H9 (cell line): ENCODE data around the gene C19orf85. TPM values are rescaled to one million over a fixed set of nuclear protein-coding genes. Genes with fewer than 3 reads are reported as not detected.
A peak's percentile ranks its signal among the peaks of the same experiment; 100 is the strongest.

ENCODE experiments used
- DNase-seq: peaks from one replicate; pipeline ENCODE4 v3.0.0-alpha.2; 2017
- H2AFZ ChIP-seq: one replicate; pipeline ENCODE4 v1.6.1; 2013; ENCODE audit warnings: mild to moderate bottlenecking, low read length, control low read depth, moderate library complexity
- H2AK5ac ChIP-seq: 2 replicates; pipeline ENCODE4 v1.6.1; 2013; ENCODE audit warnings: low read length, control low read depth, mixed read lengths; ENCODE audit not compliant: insufficient read length
- H2BK120ac ChIP-seq: one replicate; pipeline ENCODE4 v1.6.1; 2013; ENCODE audit warnings: low read depth, mild to moderate bottlenecking, low read length, control low read depth, inconsistent platforms; ENCODE audit not compliant: poor library complexity, severe bottlenecking
- H2BK12ac ChIP-seq: 2 replicates; pipeline ENCODE4 v1.6.1; 2013; ENCODE audit warnings: low read length, control low read depth, mixed read lengths, low read depth; ENCODE audit not compliant: insufficient read length
- H2BK15ac ChIP-seq: 2 replicates; pipeline ENCODE4 v1.6.1; 2013; ENCODE audit warnings: low read depth, low read length, control low read depth
- H2BK20ac ChIP-seq: one replicate; pipeline ENCODE4 v1.6.1; 2013; ENCODE audit warnings: low read depth, mild to moderate bottlenecking, low read length, control low read depth, inconsistent platforms; ENCODE audit not compliant: poor library complexity, severe bottlenecking
- H2BK5ac ChIP-seq: 2 replicates; pipeline ENCODE4 v1.6.1; 2013; ENCODE audit warnings: low read length, control low read depth, mixed read lengths; ENCODE audit not compliant: insufficient read length
- H3K14ac ChIP-seq: 2 replicates; pipeline ENCODE4 v1.6.1; 2013; ENCODE audit warnings: low read length, control low read depth; ENCODE audit not compliant: insufficient read depth
- H3K18ac ChIP-seq: 2 replicates; pipeline ENCODE4 v1.6.1; 2013; ENCODE audit warnings: low read depth, mild to moderate bottlenecking, mixed read lengths, low read length, control low read depth; ENCODE audit not compliant: insufficient read length
- H3K23ac ChIP-seq: 2 replicates; pipeline ENCODE4 v1.6.1; 2013; ENCODE audit warnings: low read length, control low read depth, mixed read lengths, low read depth; ENCODE audit not compliant: insufficient read length
- H3K23me2 ChIP-seq: 2 replicates; pipeline ENCODE4 v1.6.1; 2013; ENCODE audit warnings: low read depth, mild to moderate bottlenecking, mixed read lengths, low read length, control low read depth; ENCODE audit not compliant: insufficient read length, poor library complexity, severe bottlenecking
- H3K27ac ChIP-seq: 2 replicates; pipeline ENCODE4 v1.5.1; 2013; ENCODE audit warnings: low read length, control low read depth, mixed read lengths, low read depth; ENCODE audit not compliant: insufficient read length
- H3K27me3 ChIP-seq: 2 replicates; pipeline ENCODE4 v1.6.1; 2013; ENCODE audit warnings: low read length, control low read depth, inconsistent platforms; ENCODE audit not compliant: insufficient read depth
- H3K4ac ChIP-seq: 2 replicates; pipeline ENCODE4 v1.6.1; 2013; ENCODE audit warnings: low read depth, mild to moderate bottlenecking, control low read depth, inconsistent platforms, low read length, moderate library complexity
- H3K4me1 ChIP-seq: 2 replicates; pipeline ENCODE4 v1.6.1; 2013; ENCODE audit warnings: low read length, control low read depth, inconsistent platforms; ENCODE audit not compliant: insufficient read depth
- H3K4me2 ChIP-seq: 2 replicates; pipeline ENCODE4 v1.6.1; 2013; ENCODE audit warnings: low read length, control low read depth, mixed read lengths; ENCODE audit not compliant: insufficient read length, insufficient read depth
- H3K56ac ChIP-seq: 2 replicates; pipeline ENCODE4 v1.6.1; 2013; ENCODE audit warnings: low read depth, mild to moderate bottlenecking, mixed read lengths, low read length, control low read depth; ENCODE audit not compliant: insufficient read length
- H3K79me1 ChIP-seq: 2 replicates; pipeline ENCODE4 v1.6.1; 2013; ENCODE audit warnings: low read depth, mild to moderate bottlenecking, moderate library complexity, low read length, control low read depth, inconsistent platforms; ENCODE audit not compliant: insufficient read depth, poor library complexity, severe bottlenecking
- H3K79me2 ChIP-seq: 2 replicates; pipeline ENCODE4 v1.6.1; 2013; ENCODE audit warnings: low read length, control low read depth, inconsistent platforms; ENCODE audit not compliant: insufficient read depth
- H3K9ac ChIP-seq: 2 replicates; pipeline ENCODE4 v1.6.1; 2013; ENCODE audit warnings: low read length, control low read depth, mixed read lengths; ENCODE audit not compliant: insufficient read length; ENCODE audit errors: extremely low read depth
- H3K9me3 ChIP-seq: one replicate; pipeline ENCODE4 v1.6.1; 2013; ENCODE audit warnings: low read depth, low read length, inconsistent platforms; ENCODE audit not compliant: control insufficient read depth
- H3T11ph ChIP-seq: one replicate; pipeline ENCODE4 v1.6.1; 2013; ENCODE audit warnings: mild to moderate bottlenecking, low read length, control low read depth, inconsistent platforms
- H4K20me1 ChIP-seq: one replicate; pipeline ENCODE4 v1.6.1; 2013; ENCODE audit not compliant: control insufficient read depth, insufficient read length, insufficient read depth
- H4K5ac ChIP-seq: 2 replicates; pipeline ENCODE4 v1.6.1; 2013; ENCODE audit warnings: low read depth, mild to moderate bottlenecking, mixed read lengths, low read length, control low read depth; ENCODE audit not compliant: insufficient read length
- H4K8ac ChIP-seq: replicated peaks from 2 replicates; pipeline ENCODE4 v1.6.1; 2013; ENCODE audit warnings: low read length, control low read depth, mixed read lengths, low read depth; ENCODE audit not compliant: insufficient read length
- H4K91ac ChIP-seq: 2 replicates; pipeline ENCODE4 v1.6.1; 2013; ENCODE audit warnings: low read depth, mild to moderate bottlenecking, moderate library complexity, mixed read lengths, low read length, control low read depth; ENCODE audit not compliant: insufficient read length
- H3K27ac Mint-ChIP-seq, 3 experiments: 2 replicates in 2 of 3; 3 replicates in 1 of 3; pipeline ENCODE4 v1.8.0; 2020 to 2021; ENCODE audit warnings: mixed read lengths in 3 of 3, mild to moderate bottlenecking in 1 of 3, moderate library complexity in 1 of 3
- H3K27me3 Mint-ChIP-seq: 2 replicates; pipeline ENCODE4 v1.8.0; 2021; ENCODE audit warnings: low read depth, mild to moderate bottlenecking, moderate library complexity, mixed read lengths
- H3K36me3 Mint-ChIP-seq, 3 experiments: 2 replicates in 2 of 3; 3 replicates in 1 of 3; pipeline ENCODE4 v1.8.0; 2020 to 2021; ENCODE audit warnings: low read depth in 3 of 3, mixed read lengths in 3 of 3; ENCODE audit not compliant: insufficient read depth in 1 of 3
- H3K4me1 Mint-ChIP-seq, 2 experiments: 2 replicates each; pipeline ENCODE4 v1.8.0; 2020; ENCODE audit warnings: mixed read lengths in 2 of 2
- H3K4me3 Mint-ChIP-seq, 2 experiments: 2 replicates in 1 of 2; 3 replicates in 1 of 2; pipeline ENCODE4 v1.8.0; 2020 to 2021; ENCODE audit warnings: mild to moderate bottlenecking in 2 of 2, mixed read lengths in 2 of 2, moderate library complexity in 1 of 2
- H3K9me3 Mint-ChIP-seq, 2 experiments: 2 replicates in 1 of 2; 3 replicates in 1 of 2; pipeline ENCODE4 v1.8.0; 2020; ENCODE audit warnings: mild to moderate bottlenecking in 2 of 2, mixed read lengths in 2 of 2, moderate library complexity in 1 of 2
- WGBS: extraction: QIAGEN DNeasy Blood & Tissue Kit; methylation state at CpG from one replicate; pipeline ENCODE4 v1.1.7; 2013; ENCODE audit warnings: missing lambda C conversion rate, low lambda C conversion rate, mixed read lengths; ENCODE audit not compliant: insufficient read length; ENCODE audit errors: extremely low coverage; 5-methylcytosine and 5-hydroxymethylcytosine counted together
- total RNA-seq: library from RNA; stranded (reverse); gene quantifications from 2 replicates; pipeline ENCODE4 v1.2.1, GENCODE V29; 2021
- TF ChIP-seq, protein P1 (sequence below): fragments of 200-600 bp; sonication (generic); conservative IDR thresholded peaks from 3 replicates; pipeline ENCODE4 v1.8.0; 2021; ENCODE audit warnings: antibody characterized with exemption, mild to moderate bottlenecking

The C19orf85 gene
- total RNA-seq, 1 experiment from 2014 or later: 1.2 TPM

DNA sequence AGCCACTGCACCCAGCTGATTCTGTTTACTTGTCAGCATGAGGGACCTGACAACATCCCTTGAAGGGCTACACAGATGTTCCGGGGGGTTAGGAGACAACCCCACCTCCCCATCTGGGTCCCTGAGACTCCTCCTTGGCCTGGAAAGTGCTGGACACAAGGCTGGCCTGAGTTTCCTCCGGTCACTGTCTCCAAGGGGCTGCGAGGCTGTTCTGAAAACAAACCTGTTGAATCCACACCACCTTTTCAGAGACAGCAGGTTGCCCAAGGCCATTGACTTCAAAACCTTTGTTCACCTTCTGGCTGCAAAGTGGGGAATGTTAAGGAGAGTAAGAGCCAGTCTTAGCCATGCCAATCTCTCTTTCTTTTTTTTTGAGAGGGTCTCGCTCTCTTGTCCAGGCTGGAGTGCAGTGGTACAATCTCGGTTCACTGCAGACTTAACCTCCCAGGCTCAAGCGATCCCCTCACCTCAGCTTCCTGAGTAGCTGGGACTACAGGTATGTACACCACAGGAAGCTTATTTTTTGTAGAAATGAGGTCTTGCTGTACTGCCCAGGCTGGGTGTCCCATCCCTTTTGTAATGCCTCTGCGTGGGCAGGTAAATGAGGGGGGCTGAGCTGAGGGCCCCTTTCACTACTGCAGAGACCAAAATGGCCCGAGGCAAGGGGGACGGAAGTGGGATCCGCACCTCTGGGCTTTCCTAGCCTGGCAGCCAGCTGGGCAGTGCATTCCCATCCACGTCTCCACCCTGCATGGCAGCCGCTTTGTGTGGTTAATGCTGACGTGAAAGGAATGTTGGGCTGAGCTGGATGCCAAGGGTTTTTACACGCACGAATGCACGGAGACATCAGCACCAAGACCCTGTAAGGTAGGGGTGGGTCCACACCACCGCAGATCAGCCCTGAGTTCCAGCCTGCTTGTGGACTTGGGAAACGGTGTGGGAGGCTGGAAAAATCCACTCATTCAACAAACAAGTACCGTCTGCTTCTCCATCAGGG lies 10.0 kb upstream of the C19orf85 start:
- H2BK12ac ChIP-seq: no peak overlapping the region
- no peak overlapping the region for H2BK20ac ChIP-seq
- no peak overlapping the region for H3K27ac ChIP-seq
- H3K79me2 ChIP-seq: no peaks in the 10 kb centered on the region
- H3K27me3 Mint-ChIP-seq: peaks cover 2% of the 10 kb centered on the region
- H3T11ph ChIP-seq: no peak overlapping the region
- H4K8ac ChIP-seq: no peak overlapping the region
- no peak overlapping the region for H4K5ac ChIP-seq
- no peaks in the 10 kb centered on the region for H4K20me1 ChIP-seq
- H3K9me3 Mint-ChIP-seq: no peaks in the 10 kb centered on the region
- peaks cover 24 to 48% of the 10 kb centered on the region in 2 experiments for H3K4me1 Mint-ChIP-seq
- H3K4me2 ChIP-seq: no peak overlapping the region
- H3K9me3 ChIP-seq: no peaks in the 10 kb centered on the region
- no peak overlapping the region; a peak in 1 of 7 replicates for H3K27ac Mint-ChIP-seq
- H2BK120ac ChIP-seq: no peak overlapping the region
- no peak overlapping the region for H3K4ac ChIP-seq
- no peak overlapping the region for H3K23ac ChIP-seq
- TF ChIP-seq, protein P1, sequence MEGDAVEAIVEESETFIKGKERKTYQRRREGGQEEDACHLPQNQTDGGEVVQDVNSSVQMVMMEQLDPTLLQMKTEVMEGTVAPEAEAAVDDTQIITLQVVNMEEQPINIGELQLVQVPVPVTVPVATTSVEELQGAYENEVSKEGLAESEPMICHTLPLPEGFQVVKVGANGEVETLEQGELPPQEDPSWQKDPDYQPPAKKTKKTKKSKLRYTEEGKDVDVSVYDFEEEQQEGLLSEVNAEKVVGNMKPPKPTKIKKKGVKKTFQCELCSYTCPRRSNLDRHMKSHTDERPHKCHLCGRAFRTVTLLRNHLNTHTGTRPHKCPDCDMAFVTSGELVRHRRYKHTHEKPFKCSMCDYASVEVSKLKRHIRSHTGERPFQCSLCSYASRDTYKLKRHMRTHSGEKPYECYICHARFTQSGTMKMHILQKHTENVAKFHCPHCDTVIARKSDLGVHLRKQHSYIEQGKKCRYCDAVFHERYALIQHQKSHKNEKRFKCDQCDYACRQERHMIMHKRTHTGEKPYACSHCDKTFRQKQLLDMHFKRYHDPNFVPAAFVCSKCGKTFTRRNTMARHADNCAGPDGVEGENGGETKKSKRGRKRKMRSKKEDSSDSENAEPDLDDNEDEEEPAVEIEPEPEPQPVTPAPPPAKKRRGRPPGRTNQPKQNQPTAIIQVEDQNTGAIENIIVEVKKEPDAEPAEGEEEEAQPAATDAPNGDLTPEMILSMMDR: no peak
- H3K36me3 Mint-ChIP-seq: peaks cover 0 to 8% (median 0%) of the 10 kb centered on the region in 3 experiments; a peak in 4 of 7 replicates
- no CpG with 5 or more reads among the region's 19 CpGs for WGBS
- peak; percentile 25 for DNase-seq
- no peak overlapping the region for H2BK15ac ChIP-seq
- H3K27me3 ChIP-seq: no peaks in the 10 kb centered on the region
- no peaks in the 10 kb centered on the region for H3K4me1 ChIP-seq
- H3K79me1 ChIP-seq: no peaks in the 10 kb centered on the region
- no peak overlapping the region for H4K91ac ChIP-seq
- H3K14ac ChIP-seq: no peak overlapping the region
- H2BK5ac ChIP-seq: no peak overlapping the region
- H3K56ac ChIP-seq: no peak overlapping the region
- H2AK5ac ChIP-seq: no peak overlapping the region
- peaks cover 5% of the 10 kb centered on the region for H3K23me2 ChIP-seq
- H3K4me3 Mint-ChIP-seq: peak overlapping the region; percentile 5 to 15; a peak in 2 of 5 replicates
- no peak overlapping the region for H2AFZ ChIP-seq
- peak overlapping the region; percentile 53 for H3K18ac ChIP-seq
- H3K9ac ChIP-seq: no peak overlapping the region
